HepG2 (cell line): ENCODE measurements around the gene APOA1. TPM values are rescaled to one million over a fixed set of nuclear protein-coding genes. Genes with fewer than 3 reads are reported as not detected.

ENCODE experiments used
- ELF3 ChIP-seq: IDR thresholded peaks from 2 replicates; pipeline ENCODE4 v1.6.1; 2016; ENCODE audit warnings: missing genetic modification reagents, missing compliant biosample characterization
- KLF15 ChIP-seq: sonication (generic); formaldehyde crosslinking; IDR thresholded peaks from 2 replicates; pipeline ENCODE4 v1.8.1; 2023; ENCODE audit warnings: borderline replicate concordance, mild to moderate bottlenecking, inconsistent platforms, missing genetic modification reagents, mixed read lengths
- KLF16 ChIP-seq, 2 experiments: sonication (generic) in 1 of 2; formaldehyde crosslinking in 1 of 2; IDR thresholded peaks; 2 replicates each; pipeline versions ENCODE4 v1.6.1 to v1.8.0; 2016 to 2023; ENCODE audit warnings: missing genetic modification reagents in 2 of 2, missing compliant biosample characterization in 1 of 2
- MBNL3 ChIP-seq: fragments of 250-450 bp; sonication (Bioruptor Pico); conservative IDR thresholded peaks from 2 replicates; pipeline ENCODE4 v1.8.0; 2022; ENCODE audit warnings: mild to moderate bottlenecking, inconsistent platforms
- MED8 ChIP-seq: sonication (generic); formaldehyde crosslinking; IDR thresholded peaks from 2 replicates; pipeline ENCODE4 v1.8.1; 2023; ENCODE audit warnings: mild to moderate bottlenecking, missing genetic modification reagents; ENCODE audit not compliant: insufficient replicate concordance
- MIER3 ChIP-seq: IDR thresholded peaks from 2 replicates; pipeline ENCODE4 v1.6.1; 2016; ENCODE audit warnings: missing compliant biosample characterization, borderline replicate concordance
- NCOA2 ChIP-seq: sonication (generic); formaldehyde crosslinking; IDR thresholded peaks from 2 replicates; pipeline ENCODE4 v1.8.0; 2022; ENCODE audit warnings: inconsistent platforms
- SCMH1 ChIP-seq: sonication (generic); formaldehyde crosslinking; IDR thresholded peaks from 2 replicates; pipeline ENCODE4 v1.9.0; 2021; ENCODE audit warnings: missing genetic modification reagents, mild to moderate bottlenecking, borderline replicate concordance
- SNAPC2 ChIP-seq: sonication (generic); formaldehyde crosslinking; IDR thresholded peaks from 2 replicates; pipeline ENCODE4 v1.8.1; 2022; ENCODE audit warnings: mild to moderate bottlenecking, missing genetic modification reagents
- ZNF224 ChIP-seq: sonication (generic); formaldehyde crosslinking; IDR thresholded peaks from 2 replicates; pipeline ENCODE4 v1.5.0; 2020; ENCODE audit warnings: mild to moderate bottlenecking, missing genetic modification reagents
- ZNF234 ChIP-seq: sonication (generic); formaldehyde crosslinking; conservative IDR thresholded peaks from 2 replicates; pipeline ENCODE4 v1.5.1; 2020; ENCODE audit warnings: mild to moderate bottlenecking, missing genetic modification reagents
- ZNF34 ChIP-seq: sonication (generic); formaldehyde crosslinking; IDR thresholded peaks from 2 replicates; pipeline ENCODE4 v1.4.0; 2020; ENCODE audit warnings: mild to moderate bottlenecking, missing genetic modification reagents, borderline replicate concordance
- ZNF431 ChIP-seq: sonication (generic); formaldehyde crosslinking; IDR thresholded peaks from 2 replicates; pipeline ENCODE4 v1.9.0; 2022; ENCODE audit warnings: missing genetic modification reagents, low read depth, mild to moderate bottlenecking, borderline replicate concordance
- ZNF570 ChIP-seq: sonication (generic); formaldehyde crosslinking; IDR thresholded peaks from 2 replicates; pipeline ENCODE4 v1.4.0; 2020; ENCODE audit warnings: mild to moderate bottlenecking, missing genetic modification reagents, borderline replicate concordance
- ZNF720 ChIP-seq: sonication (generic); formaldehyde crosslinking; IDR thresholded peaks from 2 replicates; pipeline ENCODE4 v1.4.0; 2020; ENCODE audit warnings: missing genetic modification reagents
- ZNF749 ChIP-seq: sonication (generic); formaldehyde crosslinking; IDR thresholded peaks from 2 replicates; pipeline ENCODE4 v1.8.0; 2022; ENCODE audit warnings: mild to moderate bottlenecking, missing genetic modification reagents, moderate library complexity, borderline replicate concordance
- ZNF839 ChIP-seq: sonication (generic); formaldehyde crosslinking; IDR thresholded peaks from 2 replicates; pipeline ENCODE4 v1.4.0; 2020; ENCODE audit warnings: missing genetic modification reagents, mild to moderate bottlenecking, borderline replicate concordance
- ZNF879 ChIP-seq: sonication (generic); formaldehyde crosslinking; IDR thresholded peaks from 2 replicates; pipeline ENCODE4 v1.8.1; 2023; ENCODE audit warnings: missing genetic modification reagents
- ZSCAN29 ChIP-seq: sonication (generic); formaldehyde crosslinking; conservative IDR thresholded peaks from 2 replicates; pipeline ENCODE4 v1.4.0; 2020; ENCODE audit warnings: mild to moderate bottlenecking, missing genetic modification reagents
- ZSCAN9 ChIP-seq: IDR thresholded peaks from 2 replicates; pipeline ENCODE4 v1.6.1; 2016; ENCODE audit warnings: borderline replicate concordance
- polyA plus RNA-seq, 8 experiments: library from polyadenylated mRNA; depleted of rRNA in 3 of 8; stranded (reverse) in 7 of 8; unstranded in 1 of 8; fragments of >200 nt; fragmentation: Illumina TruSeq in 4 of 8; extraction: Trizol in 4 of 8; gene quantifications; 2 replicates each; pipeline versions ENCODE4 v1.2.1 to v1.2.3, GENCODE V29; 2011 to 2016; ENCODE audit warnings: low read depth in 4 of 8, missing spikeins in 1 of 8, mixed read lengths in 1 of 8; ENCODE audit not compliant: insufficient read depth in 1 of 8
- total RNA-seq, 5 experiments: library from RNA; depleted of rRNA; stranded (reverse); fragments of >200 nt; fragmentation: Illumina TruSeq; extraction: Trizol; gene quantifications; 2 replicates each; pipeline ENCODE4 v1.2.3, GENCODE V29; 2016; ENCODE audit warnings: low read depth in 1 of 5
- TF ChIP-seq, protein P1 (sequence below): sonication (generic); formaldehyde crosslinking; IDR thresholded peaks from 2 replicates; pipeline ENCODE4 v1.4.0; 2020; ENCODE audit warnings: missing genetic modification reagents, borderline replicate concordance
- TF ChIP-seq, protein P2 (sequence below): IDR thresholded peaks from 2 replicates; pipeline ENCODE4 v1.6.1; 2016
- TF ChIP-seq, protein P3 (sequence below): sonication (generic); formaldehyde crosslinking; IDR thresholded peaks from 2 replicates; pipeline ENCODE4 v1.4.0; 2020; ENCODE audit warnings: missing genetic modification reagents

APOA1 gene
- total and polyA plus RNA-seq, 2 of the 13 experiments (the other 11 are each of a cell fraction or from before 2014, with no cell fraction given), result 1,973 to 5,485 TPM

DNA sequence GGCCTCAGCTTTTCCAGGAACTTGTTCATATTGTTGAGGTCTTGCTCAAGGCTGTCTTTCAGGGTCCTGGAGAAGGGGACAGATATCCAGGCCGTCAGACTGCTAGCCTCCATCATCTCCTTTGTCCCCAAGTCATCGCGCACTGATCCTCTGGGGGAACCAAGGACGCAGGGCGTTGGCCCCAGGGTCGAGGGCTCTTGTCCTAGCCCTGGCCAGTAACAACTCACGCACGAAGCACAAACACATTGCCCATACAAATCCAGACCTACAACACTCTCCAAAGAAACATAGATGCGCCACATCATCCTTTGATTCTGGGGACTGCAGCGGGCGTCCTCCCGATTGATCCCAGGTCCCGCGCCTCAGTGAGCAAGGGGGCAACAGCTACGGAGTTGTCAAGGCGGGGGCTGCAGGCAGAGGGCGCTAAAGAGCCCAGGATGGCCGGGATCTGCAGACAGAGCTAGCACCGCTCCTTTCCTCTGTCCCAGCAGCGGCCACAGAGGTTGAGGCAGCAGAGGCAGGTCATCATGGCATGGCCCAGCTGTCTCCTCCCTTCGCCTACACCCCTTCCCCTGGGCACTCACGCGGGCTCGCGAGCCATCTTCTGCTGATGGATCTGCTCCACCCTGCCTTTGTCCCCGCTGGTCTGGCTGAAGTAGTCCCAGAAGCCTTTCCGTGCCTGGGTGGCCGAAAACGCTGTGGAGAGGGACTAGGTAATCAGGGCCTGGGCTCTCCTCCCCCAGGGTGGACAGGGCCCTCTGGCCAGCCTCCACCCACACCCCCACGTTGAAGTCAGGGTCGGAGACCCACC lies 46.2 kb downstream of the APOA1 start (continued):
- TF ChIP-seq KLF16 (CRISPR knock-in tag; IDR thresholded peaks at IDR 0.05), result peak in 1 of 2 experiments; percentile 57; a peak in 1 of 4 replicates
- TF ChIP-seq, protein P1, sequence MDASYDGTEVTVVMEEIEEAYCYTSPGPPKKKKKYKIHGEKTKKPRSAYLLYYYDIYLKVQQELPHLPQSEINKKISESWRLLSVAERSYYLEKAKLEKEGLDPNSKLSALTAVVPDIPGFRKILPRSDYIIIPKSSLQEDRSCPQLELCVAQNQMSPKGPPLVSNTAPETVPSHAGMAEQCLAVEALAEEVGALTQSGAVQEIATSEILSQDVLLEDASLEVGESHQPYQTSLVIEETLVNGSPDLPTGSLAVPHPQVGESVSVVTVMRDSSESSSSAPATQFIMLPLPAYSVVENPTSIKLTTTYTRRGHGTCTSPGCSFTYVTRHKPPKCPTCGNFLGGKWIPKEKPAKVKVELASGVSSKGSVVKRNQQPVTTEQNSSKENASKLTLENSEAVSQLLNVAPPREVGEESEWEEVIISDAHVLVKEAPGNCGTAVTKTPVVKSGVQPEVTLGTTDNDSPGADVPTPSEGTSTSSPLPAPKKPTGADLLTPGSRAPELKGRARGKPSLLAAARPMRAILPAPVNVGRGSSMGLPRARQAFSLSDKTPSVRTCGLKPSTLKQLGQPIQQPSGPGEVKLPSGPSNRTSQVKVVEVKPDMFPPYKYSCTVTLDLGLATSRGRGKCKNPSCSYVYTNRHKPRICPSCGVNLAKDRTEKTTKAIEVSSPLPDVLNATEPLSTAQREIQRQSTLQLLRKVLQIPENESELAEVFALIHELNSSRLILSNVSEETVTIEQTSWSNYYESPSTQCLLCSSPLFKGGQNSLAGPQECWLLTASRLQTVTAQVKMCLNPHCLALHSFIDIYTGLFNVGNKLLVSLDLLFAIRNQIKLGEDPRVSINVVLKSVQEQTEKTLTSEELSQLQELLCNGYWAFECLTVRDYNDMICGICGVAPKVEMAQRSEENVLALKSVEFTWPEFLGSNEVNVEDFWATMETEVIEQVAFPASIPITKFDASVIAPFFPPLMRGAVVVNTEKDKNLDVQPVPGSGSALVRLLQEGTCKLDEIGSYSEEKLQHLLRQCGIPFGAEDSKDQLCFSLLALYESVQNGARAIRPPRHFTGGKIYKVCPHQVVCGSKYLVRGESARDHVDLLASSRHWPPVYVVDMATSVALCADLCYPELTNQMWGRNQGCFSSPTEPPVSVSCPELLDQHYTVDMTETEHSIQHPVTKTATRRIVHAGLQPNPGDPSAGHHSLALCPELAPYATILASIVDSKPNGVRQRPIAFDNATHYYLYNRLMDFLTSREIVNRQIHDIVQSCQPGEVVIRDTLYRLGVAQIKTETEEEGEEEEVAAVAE (CRISPR knock-in tag), result no peak
- no peak for TF ChIP-seq KLF15 (CRISPR knock-in tag)
- TF ChIP-seq ZNF431 (CRISPR knock-in tag), result no peak
- no peak for TF ChIP-seq MBNL3 (CRISPR knock-in tag)
- peak; percentile 75; the same call in 1 of the 2 replicates for TF ChIP-seq SNAPC2
- TF ChIP-seq ZSCAN9 (CRISPR knock-in tag), result no peak
- peak; percentile 26; the same call in 1 of the 2 replicates for TF ChIP-seq ELF3 (CRISPR knock-in tag)
- TF ChIP-seq NCOA2 (CRISPR knock-in tag), result no peak
- TF ChIP-seq ZNF720 (CRISPR knock-in tag), result no peak
- no peak for TF ChIP-seq ZNF879 (CRISPR knock-in tag)
- no peak for TF ChIP-seq SCMH1 (CRISPR knock-in tag)
- no peak for TF ChIP-seq ZNF224 (CRISPR knock-in tag)
- no peak for TF ChIP-seq ZNF234 (CRISPR knock-in tag)
- no peak for TF ChIP-seq ZNF749 (CRISPR knock-in tag)
- no peak for TF ChIP-seq ZNF34 (CRISPR knock-in tag)
- TF ChIP-seq ZNF839 (CRISPR knock-in tag), result peak; percentile 29; the same call in 1 of the 2 replicates
- TF ChIP-seq ZNF570 (CRISPR knock-in tag), result no peak
- TF ChIP-seq, protein P2, sequence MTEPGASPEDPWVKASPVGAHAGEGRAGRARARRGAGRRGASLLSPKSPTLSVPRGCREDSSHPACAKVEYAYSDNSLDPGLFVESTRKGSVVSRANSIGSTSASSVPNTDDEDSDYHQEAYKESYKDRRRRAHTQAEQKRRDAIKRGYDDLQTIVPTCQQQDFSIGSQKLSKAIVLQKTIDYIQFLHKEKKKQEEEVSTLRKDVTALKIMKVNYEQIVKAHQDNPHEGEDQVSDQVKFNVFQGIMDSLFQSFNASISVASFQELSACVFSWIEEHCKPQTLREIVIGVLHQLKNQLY (CRISPR knock-in tag), result no peak
- TF ChIP-seq MED8 (CRISPR knock-in tag), result no peak
- TF ChIP-seq, protein P3, sequence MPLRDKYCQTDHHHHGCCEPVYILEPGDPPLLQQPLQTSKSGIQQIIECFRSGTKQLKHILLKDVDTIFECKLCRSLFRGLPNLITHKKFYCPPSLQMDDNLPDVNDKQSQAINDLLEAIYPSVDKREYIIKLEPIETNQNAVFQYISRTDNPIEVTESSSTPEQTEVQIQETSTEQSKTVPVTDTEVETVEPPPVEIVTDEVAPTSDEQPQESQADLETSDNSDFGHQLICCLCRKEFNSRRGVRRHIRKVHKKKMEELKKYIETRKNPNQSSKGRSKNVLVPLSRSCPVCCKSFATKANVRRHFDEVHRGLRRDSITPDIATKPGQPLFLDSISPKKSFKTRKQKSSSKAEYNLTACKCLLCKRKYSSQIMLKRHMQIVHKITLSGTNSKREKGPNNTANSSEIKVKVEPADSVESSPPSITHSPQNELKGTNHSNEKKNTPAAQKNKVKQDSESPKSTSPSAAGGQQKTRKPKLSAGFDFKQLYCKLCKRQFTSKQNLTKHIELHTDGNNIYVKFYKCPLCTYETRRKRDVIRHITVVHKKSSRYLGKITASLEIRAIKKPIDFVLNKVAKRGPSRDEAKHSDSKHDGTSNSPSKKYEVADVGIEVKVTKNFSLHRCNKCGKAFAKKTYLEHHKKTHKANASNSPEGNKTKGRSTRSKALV (CRISPR knock-in tag), result no peak
- no peak for TF ChIP-seq ZSCAN29 (CRISPR knock-in tag)
- TF ChIP-seq MIER3, result 0 out of 2 replicates have a peak, but pooled peaks have one; percentile 72
